ENCODE results near the gene GAK. TPM values are rescaled to one million over a fixed set of nuclear protein-coding genes. Genes with fewer than 3 reads are reported as not detected.

Gene GAK
- total and polyA plus RNA-seq, 2 of the 4 experiments (the other 2 are of a cell fraction) = 45.1 to 133 TPM

GRCh38 chr4:865121-865465, 67.0 kb downstream of the GAK start:
- ChIA-PET POLR2A (ENCODE audit: unreplicated experiment) (no interaction called here), CTCF (no interaction called here)
- Histone ChIP-seq H3K18ac (ENCODE audit: low read depth, low read length) (no peak overlapping the region), H2AK9ac (replicated peaks; ENCODE audit: low read depth, low read length, poor library complexity) (no peak overlapping the region), H3K56ac (ENCODE audit: extremely low read depth, insufficient read depth, low read length) (no peak overlapping the region), H3K36me3 (ENCODE audit: control insufficient read depth, insufficient read depth, low read length) (peaks cover 73% of the 10 kb centered on the region), H3K14ac (replicated peaks; ENCODE audit: low read depth, low read length) (no peak overlapping the region), H3K9me3 (ENCODE audit: control insufficient read depth, insufficient read depth, low read length) (no peaks in the 10 kb centered on the region), H3K9me1 (ENCODE audit: insufficient read depth, low read length) (peaks cover 12% of the 10 kb centered on the region), H4K20me1 (ENCODE audit: insufficient read depth, low read length) (peaks cover 22% of the 10 kb centered on the region), H4K8ac (ENCODE audit: low read depth in 2 of 2, low read length in 2 of 2) (no peak overlapping the region), H2AFZ (replicated peaks; ENCODE audit: low read length, poor library complexity) (no peak overlapping the region), H2BK20ac (ENCODE audit: low read depth, low read length) (no peak overlapping the region), H4K5ac (ENCODE audit: low read depth, low read length) (no peak overlapping the region), H3K4me2 (ENCODE audit: low read depth, low read length) (no peak overlapping the region), H3K27me3 (ENCODE audit: control insufficient read depth, insufficient read depth, low read length) (no peaks in the 10 kb centered on the region), H3K4me1 (ENCODE audit: control insufficient read depth, insufficient read depth, low read length) (no peaks in the 10 kb centered on the region), H3K79me1 (ENCODE audit: low read depth in 1 of 2, low read length in 2 of 2) (peaks cover 0 to 16% of the 10 kb centered on the region in 2 experiments; a peak in 2 of 4 replicates), H4K91ac (ENCODE audit: insufficient read depth, low read depth, low read length) (no peak overlapping the region), H3K4me3 (ENCODE audit: insufficient read depth, low read depth, low read length) (no peak overlapping the region), H3K27ac (ENCODE audit: insufficient read depth, low read length) (no peak overlapping the region), H3K23ac (ENCODE audit: low read depth, low read length) (no peak overlapping the region), H3K9ac (ENCODE audit: low read depth, low read length) (no peak overlapping the region), H2BK5ac (ENCODE audit: low read depth, low read length, poor library complexity, severe bottlenecking) (no peak overlapping the region), H2BK120ac (ENCODE audit: low read depth, low read length) (no peak overlapping the region), H3K4ac (ENCODE audit: low read depth, low read length) (no peak overlapping the region), H2AK5ac (ENCODE audit: low read depth, low read length) (no peak overlapping the region), H2BK15ac (ENCODE audit: low read depth, low read length) (no peak overlapping the region)
- WGBS, 2 experiments (ENCODE audit: extremely low coverage in 2 of 2, insufficient read length in 1 of 2) = 93% methylated on average over 6 of the region's 11 CpGs; no CpG with 5 or more reads in 1 of the 2 experiments
- ATAC-seq (ENCODE audit: low read depth) (no peak), DNase-seq (no peak)
- TF ChIP-seq FOS (IDR thresholded peaks at IDR 0.05; ENCODE audit: low read depth, low read length) = no peak
- no peak for TF ChIP-seq BHLHE40 (IDR thresholded peaks at IDR 0.05; ENCODE audit: low read depth, low read length)
- TF ChIP-seq SMC3 (IDR thresholded peaks at IDR 0.05; ENCODE audit: low read depth, low read length) = no peak
- no peak for TF ChIP-seq RFX5 (IDR thresholded peaks at IDR 0.05; ENCODE audit: low read depth, low read length)
- TF ChIP-seq MAFK (IDR thresholded peaks at IDR 0.05; ENCODE audit: low read depth, low read length) = no peak
- no peak for TF ChIP-seq CEBPB (IDR thresholded peaks at IDR 0.05; ENCODE audit: low read depth, low read length)
- TF ChIP-seq, protein P1, sequence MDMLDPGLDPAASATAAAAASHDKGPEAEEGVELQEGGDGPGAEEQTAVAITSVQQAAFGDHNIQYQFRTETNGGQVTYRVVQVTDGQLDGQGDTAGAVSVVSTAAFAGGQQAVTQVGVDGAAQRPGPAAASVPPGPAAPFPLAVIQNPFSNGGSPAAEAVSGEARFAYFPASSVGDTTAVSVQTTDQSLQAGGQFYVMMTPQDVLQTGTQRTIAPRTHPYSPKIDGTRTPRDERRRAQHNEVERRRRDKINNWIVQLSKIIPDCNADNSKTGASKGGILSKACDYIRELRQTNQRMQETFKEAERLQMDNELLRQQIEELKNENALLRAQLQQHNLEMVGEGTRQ (IDR thresholded peaks at IDR 0.05; ENCODE audit: low read depth, low read length) = no peak
- BruUV-seq (replicated peaks) = no TSS peak
- dilution Hi-C loops (cut with HindIII; ENCODE audit: low sequenced_read_pairs, unreplicated experiment) = no loop called here
- in situ Hi-C loops (cut with MboI; ENCODE audit: low sequenced_read_pairs) = no loop called here
- intact Hi-C loops (cut with micrococcal nuclease) = no loop called here

Measured in IMR-90 (cell line).